GM18511 (cell line): Measurements from ENCODE around the gene CRY1.
"Not testable (repeated sequence)": the region's sequence is repeated elsewhere in the genome, so short reads cannot be mapped to it uniquely, and the experiment has no call there.

ENCODE experiments used
- ATAC-seq: cut with Tn5 transposase; IDR thresholded peaks from one replicate; pipeline ENCODE4 v1.9.1; 2021; ENCODE audit warnings: mild to moderate bottlenecking, moderate library complexity; ENCODE audit not compliant: unreplicated experiment

CRY1 gene

GRCh38 chr12:107108995-107109508 is 15.7 kb upstream of the CRY1 start:
- no peak for ATAC-seq

- ATAC-seq, result not testable (repeated sequence)
These were observed 15.0 kb upstream of the CRY1 start for GRCh38 chr12:107108366-107108765.

DNA sequence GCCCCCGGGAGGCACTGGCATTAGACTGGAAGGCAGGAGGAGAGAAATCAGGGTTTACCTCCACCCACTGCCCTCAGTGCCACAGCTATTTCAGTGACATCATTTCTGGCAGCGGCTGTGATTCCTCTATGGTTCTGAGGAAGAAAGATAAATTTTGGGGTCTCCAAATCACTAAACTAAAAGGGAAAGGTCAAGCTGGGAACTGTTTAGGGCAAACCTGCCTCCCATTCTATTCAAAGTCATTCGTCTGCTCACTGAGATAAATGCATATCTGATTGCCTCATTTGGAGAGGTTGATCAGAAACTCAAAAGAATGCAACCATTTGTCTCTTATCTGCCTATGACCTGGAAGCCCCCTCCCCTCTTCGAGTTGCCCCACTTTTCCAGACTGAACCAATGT is 14.0 kb upstream of the CRY1 start:
- ATAC-seq, result no peak

DNA sequence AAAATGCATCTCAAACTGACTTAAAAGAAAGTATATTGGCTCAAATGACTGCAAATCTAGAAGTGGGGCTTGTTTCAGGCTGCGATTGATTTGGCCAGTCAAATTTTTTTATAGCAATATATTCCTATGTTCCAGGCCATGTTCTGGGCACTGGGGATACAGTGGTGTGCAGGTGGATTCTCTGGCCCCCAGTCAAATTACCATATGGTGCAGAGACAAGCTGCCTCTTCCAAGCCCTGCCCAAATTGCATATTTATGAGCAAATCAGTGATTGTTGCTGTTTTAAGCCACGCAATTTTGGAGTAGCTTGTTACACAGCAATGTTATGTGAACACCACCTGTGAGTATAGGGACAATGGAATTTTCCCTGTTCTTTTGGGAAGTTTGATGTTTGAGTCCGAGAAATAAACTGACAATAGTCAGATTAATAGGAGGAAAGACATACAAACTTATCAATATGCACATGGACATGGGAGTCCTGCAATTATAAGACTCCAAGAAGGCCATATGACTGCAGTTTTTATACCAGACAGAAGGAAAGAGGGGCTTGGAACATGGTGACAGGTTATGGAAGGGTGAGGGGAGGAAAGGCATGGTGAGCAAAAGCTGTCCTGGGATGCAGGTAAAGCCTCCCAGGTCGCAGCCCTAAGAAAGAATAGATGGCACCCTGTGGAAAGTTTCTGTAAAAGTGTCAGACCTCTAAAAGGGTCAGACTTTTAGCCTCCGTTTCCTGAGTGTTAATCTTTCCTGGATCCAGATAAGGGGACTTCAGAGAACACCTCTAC is 13.1 kb upstream of the CRY1 start:
- ATAC-seq, result no peak

DNA sequence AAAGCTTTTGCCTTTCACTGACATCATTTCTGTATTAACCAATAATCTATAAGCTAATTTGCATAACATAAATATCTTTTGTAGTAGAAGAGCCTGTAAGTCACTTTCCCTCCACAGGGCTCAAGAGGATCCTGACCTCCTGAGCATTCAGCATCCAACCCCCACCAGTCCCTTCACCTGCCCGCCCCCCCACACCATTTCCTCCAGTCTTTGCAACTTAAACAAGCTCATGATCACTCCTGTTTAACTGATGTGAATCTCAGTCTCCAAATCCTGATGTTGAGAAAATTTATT is 12.0 kb upstream of the CRY1 start:
- no peak for ATAC-seq

DNA sequence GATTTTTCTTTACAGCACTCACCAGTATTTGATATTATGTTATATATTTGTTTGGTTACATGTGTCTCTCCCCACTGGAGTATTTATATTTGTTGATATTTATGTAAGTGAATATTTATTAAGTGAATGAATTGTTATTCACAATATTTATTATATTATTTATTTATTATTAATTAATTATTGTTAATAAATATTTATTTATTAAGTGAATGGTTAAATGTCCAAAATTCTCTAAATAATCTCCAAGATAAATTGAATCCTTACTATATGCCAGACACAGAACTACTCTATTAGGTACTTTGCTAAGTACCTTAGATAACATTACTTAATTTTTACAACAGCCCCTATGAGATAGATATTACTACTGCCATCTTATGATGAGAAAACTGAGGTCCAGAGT is 10.2 kb upstream of the CRY1 start:
- no peak for ATAC-seq

GRCh38 chr12:107103097-107103496 is 9.7 kb upstream of the CRY1 start:
- no peak for ATAC-seq

DNA sequence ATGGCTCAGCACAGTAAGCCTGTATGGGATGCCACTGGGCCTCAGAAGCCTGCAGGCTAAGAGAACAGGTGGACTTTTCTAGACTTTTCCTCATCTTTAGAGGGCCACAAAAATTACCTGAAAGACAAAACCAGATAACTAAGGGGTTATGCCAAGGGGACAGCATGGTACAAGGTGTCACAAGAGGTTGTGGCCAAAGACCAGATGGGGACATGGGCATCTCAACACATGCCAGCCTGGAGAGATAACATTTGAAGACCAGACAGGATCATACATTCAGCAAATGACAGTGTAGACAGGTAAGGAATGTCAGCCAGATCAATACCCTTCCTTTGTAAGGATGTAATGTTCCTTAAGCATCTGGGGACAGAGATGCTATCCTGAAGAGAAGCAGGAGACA is 8.9 kb upstream of the CRY1 start:
- no peak for ATAC-seq

GRCh38 chr12:107101651-107102050 is 8.3 kb upstream of the CRY1 start:
- ATAC-seq, result no peak

DNA sequence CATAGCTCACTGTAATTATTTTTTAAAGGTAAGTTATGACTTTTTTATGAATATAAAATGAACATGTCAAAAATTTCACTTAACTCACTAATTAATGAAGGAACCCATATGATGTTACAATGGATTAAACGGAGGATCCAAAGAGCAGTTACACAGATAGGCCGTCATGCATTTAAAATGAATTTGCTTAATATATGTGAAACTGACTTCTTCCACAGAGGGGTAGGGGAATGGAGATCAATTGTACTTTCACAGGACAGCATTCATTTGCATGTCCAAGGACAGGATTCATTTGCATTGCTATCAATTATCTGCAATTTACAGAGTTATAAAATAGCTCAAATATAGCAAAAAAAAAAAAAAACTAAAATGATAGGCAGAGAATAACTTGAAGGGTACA is 6.6 kb upstream of the CRY1 start:
- no peak for ATAC-seq

DNA sequence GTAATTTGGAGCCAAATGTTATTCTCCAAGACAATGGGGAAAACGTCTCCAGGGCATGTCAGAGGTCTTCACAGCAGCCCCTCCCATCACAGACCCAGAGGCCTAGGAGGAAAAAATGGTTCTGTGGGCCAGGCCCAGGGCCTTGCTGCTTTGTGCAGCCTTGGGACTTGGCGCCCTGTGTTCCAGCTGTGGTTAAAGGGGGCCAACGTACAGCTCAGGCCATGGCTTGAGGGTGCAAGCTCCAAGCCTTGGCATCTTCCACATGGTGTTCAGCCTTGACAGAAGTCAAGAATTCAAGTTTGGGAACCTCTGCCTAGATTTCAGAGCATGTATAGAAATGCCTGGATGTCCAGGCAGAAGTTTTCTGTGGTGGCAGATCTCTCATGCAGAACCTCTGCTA is 3.2 kb upstream of the CRY1 start:
- ATAC-seq, result no peak

GRCh38 chr12:107094183-107094448 is 767 bp upstream of the CRY1 start:
- no peak for ATAC-seq

- ATAC-seq, result peak; percentile 30
These were observed 506 bp downstream of the CRY1 start for GRCh38 chr12:107092669-107093416.

DNA sequence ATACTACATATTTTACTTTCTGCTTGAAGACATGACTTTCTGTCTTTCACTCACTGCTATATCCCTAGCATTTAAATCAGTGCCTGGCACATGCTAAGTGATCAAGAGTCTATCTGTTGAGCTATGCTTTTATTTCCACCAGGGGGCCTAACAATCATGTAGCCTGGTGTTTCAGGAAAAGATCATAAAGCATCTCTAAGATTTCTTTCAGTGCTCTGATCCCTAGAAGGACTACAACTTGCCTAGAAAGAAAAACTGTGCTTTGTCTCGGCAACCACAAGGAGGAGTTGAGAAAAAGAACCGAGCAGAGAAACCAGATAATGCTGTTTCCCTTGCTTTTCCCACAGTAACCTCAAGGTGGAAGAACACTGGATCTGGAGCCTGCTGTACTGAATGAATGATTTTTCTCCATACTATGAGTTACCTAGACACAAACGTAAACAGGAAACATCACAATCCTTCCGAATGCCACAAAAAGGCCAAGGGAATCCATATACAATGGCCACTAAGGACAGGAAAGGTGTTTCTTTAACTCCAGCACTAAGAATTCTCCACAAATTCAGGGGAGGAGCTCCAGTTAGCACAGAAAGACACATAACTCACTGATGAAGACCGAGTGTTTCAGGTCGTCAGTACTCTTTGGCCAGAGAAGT is 1.2 kb downstream of the CRY1 start:
- no peak for ATAC-seq

DNA sequence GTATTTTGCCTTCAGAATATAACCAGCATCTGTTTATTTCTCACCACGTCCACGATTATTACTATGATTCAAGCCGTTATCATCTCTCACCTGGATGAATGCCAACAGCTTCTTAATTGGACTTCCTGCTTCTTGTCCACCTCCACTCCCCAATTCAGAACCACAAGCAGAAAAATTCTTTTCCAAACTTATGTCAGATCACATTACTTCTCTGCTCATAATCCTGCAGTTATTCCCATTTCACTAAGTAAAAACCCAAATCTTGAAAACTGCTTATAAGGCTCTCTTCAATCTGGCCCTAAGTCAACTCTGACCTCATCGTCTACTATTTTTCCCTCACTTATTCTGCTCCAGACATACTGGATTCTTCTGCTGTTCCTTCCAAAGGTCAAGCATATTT is 2.0 kb downstream of the CRY1 start:
- ATAC-seq, result no peak

- no peak for ATAC-seq
These were observed 2.6 kb downstream of the CRY1 start for GRCh38 chr12:107090711-107091110.

DNA sequence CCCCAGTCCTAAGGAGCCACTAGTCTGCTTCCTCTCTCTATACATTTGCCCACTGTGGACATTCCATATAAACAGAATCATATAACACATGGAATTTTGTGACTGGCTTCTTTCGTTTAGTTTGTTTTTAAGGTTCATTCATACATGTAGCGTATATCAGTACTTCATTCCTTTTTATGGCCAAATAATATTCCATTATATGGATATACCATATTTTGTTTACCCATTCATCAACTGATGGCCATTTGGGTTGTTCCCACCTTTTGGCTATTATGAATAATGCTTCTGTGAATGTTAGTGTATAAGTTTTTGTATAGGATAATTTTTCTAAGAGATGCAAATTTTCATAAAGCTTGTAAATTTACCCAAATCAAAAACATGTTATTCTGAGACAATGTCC is 4.4 kb downstream of the CRY1 start:
- ATAC-seq, result no peak

DNA sequence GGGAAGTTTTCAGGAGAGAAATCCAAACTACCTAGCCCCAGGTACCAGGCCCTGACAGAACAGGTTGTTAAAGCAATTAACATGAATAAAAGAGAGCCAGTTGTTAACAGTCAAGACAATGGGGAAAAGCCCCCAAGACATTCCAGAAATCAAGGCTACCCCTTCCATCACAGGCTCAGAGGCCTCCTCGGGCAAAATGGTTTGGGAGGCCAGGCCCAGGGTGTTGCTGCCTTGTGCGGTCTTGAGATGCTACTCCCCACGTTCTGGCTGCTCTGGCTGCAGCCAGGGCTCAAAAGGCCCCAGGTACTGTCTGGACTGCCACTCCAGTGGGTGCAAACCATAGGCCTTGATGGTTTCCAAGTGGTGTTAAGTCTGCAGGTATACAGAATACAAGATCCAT is 7.0 kb downstream of the CRY1 start:
- no peak for ATAC-seq

DNA sequence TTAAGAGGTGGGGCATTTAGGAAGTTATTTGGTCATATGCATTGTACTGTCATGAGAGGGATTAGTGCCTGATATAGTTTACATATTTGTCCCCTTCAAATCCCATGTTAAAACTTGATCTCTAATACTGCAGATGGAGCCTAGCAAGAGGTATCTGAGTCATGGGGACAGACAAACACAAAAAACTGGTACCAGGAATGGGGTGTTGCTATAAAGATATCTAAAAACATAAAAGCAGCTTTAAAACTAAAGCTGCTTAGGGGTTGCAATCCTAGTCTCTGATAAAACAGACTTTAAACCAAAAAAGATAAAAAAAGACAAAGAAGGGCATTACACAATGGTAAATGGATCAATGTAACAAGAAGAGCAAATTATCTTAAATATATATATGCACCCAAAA is 11.6 kb downstream of the CRY1 start:
- ATAC-seq, result no peak

GRCh38 chr12:107080299-107080698 is 13.1 kb downstream of the CRY1 start:
- no peak for ATAC-seq

- no peak for ATAC-seq
These were observed 14.0 kb downstream of the CRY1 start for GRCh38 chr12:107079172-107080011.
